ENCODE measurements around the gene PLIN5. TPM values are rescaled to one million over a fixed set of nuclear protein-coding genes. Genes with fewer than 3 reads are reported as not detected.

Gene PLIN5
- total and polyA plus RNA-seq, 10 of the 15 experiments (the other 5 are each of a cell fraction or from before 2014, with no cell fraction given) = 0.15 to 0.33 TPM; not detected in 8

DNA sequence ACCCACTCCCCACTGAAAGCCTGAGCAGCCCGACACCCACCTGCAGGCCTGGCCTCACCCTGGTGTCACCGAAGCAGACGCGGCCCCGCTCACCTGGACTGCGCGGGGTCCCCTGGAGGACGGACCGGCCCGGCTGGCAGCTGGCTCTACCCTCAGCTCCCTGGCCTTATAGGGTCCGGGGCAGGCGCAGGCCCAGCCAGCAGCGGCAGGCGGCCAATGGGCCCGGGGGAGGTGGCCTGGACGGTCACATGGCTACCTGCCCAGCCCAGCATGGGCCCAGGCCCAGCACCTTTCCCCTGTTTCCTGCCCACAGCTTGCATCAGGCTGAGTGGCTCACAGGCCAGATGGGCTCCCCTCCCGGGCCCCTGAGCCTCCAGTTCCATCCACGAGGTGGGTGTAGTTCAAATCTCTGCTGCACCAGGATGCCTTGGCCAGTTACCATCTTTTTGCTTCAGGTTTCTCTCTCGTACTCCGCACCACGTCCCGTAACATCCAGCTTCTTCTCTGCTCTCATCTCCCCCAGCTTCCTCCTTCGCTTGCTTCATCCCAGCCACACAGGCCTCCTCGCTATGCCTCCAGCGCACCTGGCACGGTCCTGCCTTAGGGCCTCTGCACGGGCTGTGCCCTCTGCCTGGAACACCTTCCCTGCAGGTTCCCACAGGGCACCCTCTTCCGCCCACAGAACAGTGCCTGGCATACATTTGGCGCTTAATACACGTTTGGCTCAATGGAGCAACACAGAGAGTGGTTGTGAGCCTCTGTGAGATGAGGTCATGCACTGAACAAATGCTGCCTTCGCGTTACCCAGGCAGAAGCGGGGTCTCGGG, 16.5 kb downstream of the PLIN5 start, which contains the start of gene PLIN4 (continued):
- no peak for TF ChIP-seq PAX5 (IDR thresholded peaks at IDR 0.05; ENCODE audit: borderline replicate concordance, low read depth, low read length)
- TF ChIP-seq, protein P1, sequence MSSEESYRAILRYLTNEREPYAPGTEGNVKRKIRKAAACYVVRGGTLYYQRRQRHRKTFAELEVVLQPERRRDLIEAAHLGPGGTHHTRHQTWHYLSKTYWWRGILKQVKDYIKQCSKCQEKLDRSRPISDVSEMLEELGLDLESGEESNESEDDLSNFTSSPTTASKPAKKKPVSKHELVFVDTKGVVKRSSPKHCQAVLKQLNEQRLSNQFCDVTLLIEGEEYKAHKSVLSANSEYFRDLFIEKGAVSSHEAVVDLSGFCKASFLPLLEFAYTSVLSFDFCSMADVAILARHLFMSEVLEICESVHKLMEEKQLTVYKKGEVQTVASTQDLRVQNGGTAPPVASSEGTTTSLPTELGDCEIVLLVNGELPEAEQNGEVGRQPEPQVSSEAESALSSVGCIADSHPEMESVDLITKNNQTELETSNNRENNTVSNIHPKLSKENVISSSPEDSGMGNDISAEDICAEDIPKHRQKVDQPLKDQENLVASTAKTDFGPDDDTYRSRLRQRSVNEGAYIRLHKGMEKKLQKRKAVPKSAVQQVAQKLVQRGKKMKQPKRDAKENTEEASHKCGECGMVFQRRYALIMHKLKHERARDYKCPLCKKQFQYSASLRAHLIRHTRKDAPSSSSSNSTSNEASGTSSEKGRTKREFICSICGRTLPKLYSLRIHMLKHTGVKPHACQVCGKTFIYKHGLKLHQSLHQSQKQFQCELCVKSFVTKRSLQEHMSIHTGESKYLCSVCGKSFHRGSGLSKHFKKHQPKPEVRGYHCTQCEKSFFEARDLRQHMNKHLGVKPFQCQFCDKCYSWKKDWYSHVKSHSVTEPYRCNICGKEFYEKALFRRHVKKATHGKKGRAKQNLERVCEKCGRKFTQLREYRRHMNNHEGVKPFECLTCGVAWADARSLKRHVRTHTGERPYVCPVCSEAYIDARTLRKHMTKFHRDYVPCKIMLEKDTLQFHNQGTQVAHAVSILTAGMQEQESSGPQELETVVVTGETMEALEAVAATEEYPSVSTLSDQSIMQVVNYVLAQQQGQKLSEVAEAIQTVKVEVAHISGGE (CRISPR knock-in tag; IDR thresholded peaks at IDR 0.05) = no peak

DNA sequence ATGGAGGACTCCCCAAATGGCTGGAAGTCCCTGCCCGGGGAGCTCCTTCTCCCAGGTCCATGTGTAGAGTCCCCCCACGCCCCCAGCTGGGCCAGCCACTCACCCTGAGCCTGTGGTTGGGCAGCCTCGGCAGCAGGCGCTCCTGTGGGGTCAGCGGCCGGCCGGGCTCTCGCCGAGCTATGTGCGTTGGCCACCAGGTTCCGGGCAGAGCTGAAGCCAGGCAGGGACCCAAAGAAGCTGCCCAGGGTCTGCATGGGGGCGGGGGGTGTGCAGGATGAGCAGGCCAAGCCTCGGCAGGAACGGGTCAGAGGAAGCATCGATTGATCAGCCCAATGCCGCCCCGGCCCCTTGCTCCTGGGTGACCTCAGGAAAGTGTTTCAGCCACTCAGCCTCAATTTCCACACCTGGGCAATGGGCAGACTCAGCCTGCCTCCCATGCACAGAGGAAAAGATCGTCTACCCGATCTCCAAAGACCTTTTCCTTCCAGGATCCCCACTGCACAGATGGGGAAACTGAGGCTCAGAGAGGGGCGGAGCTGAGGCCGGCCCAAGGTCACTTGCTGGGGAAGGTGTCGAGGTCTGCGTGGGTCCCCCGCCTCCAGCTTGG, 17.5 kb downstream of the PLIN5 start:
- TF ChIP-seq TCF12 (IDR thresholded peaks at IDR 0.05; ENCODE audit: low read depth, low read length) = no peak
- no peak for DNase-seq (ENCODE audit: low read depth, low spot score)
- H3K9me3 ChIP-seq (replicated peaks; ENCODE audit: control insufficient read depth, insufficient read depth, low read length) = no peaks in the 10 kb centered on the region
- WGBS (ENCODE audit: insufficient coverage, insufficient replicate concordance, low lambda C conversion rate, missing lambda C conversion rate) = 43% methylated on average over 24 of the region's 24 CpGs
- intact Hi-C loops (cut with micrococcal nuclease; ENCODE audit: unreplicated experiment) (no loop called here), in situ Hi-C loops (cut with MboI) (no loop called here)
- BruUV-seq (replicated peaks) = no TSS peak
- no peak overlapping the region for H3K4me2 ChIP-seq (ENCODE audit: control insufficient read depth, insufficient read depth)
- FAIRE-seq = no peak
- CTCF ChIA-PET = interaction anchor here (0.5 to 1.4 kb wide), 3 partner anchors 9 to 251 kb away, joined by 3 read pairs; no protein-coding TSS in a partner anchor
- no peaks in the 10 kb centered on the region for H4K20me1 ChIP-seq (ENCODE audit: control insufficient read depth, insufficient read depth)
- RAD21 ChIA-PET (ENCODE audit: unreplicated experiment) = no interaction called here
- no peak overlapping the region for H3K9ac ChIP-seq (ENCODE audit: control insufficient read depth, insufficient read depth, low read length)
- no peak overlapping the region for H2AFZ ChIP-seq (ENCODE audit: control insufficient read depth, low read depth, low read length)
- no peaks in the 10 kb centered on the region for H3K79me2 ChIP-seq (ENCODE audit: control insufficient read depth, insufficient read depth, low read length)
- POLR2A ChIA-PET = no interaction called here
- no peak overlapping the region for H3K27ac ChIP-seq (ENCODE audit: control insufficient read depth, insufficient read depth)
- H3K36me3 ChIP-seq (ENCODE audit: control insufficient read depth in 2 of 2, insufficient read depth in 2 of 2, low read length in 1 of 2) = no peaks in the 10 kb centered on the region
- no peaks in the 10 kb centered on the region for H3K4me1 ChIP-seq (ENCODE audit: control insufficient read depth, insufficient read depth, low read length)
- H3K4me3 ChIP-seq = no peak overlapping the region
- SMC1A ChIA-PET (ENCODE audit: uncharacterized antibody, unreplicated experiment) = no interaction called here
- ATAC-seq = no peak
- H3K27me3 ChIP-seq (replicated peaks in 1 of 2; ENCODE audit: control insufficient read depth in 2 of 2, insufficient read depth in 2 of 2, low read length in 1 of 2) = no peaks in the 10 kb centered on the region
